GM12878 (cell line): Measurements from ENCODE around the gene MGME1.

Source experiments
- CTCF ChIP-seq, 3 experiments: IDR thresholded peaks in 2 of 3; conservative IDR thresholded peaks in 1 of 3; 2 replicates each; pipeline ENCODE4 v1.5.1; 2011; ENCODE audit warnings: low read depth in 3 of 3, low read length in 3 of 3, mild to moderate bottlenecking in 3 of 3, control low read depth in 2 of 3, moderate library complexity in 2 of 3, inconsistent platforms in 1 of 3, mixed read lengths in 1 of 3; ENCODE audit not compliant: control insufficient read depth in 2 of 3, insufficient read depth in 1 of 3; ENCODE audit errors: extremely low read depth in 1 of 3
- ESRRA ChIP-seq: IDR thresholded peaks from 2 replicates; pipeline ENCODE4 v1.6.1; 2012; ENCODE audit warnings: mild to moderate bottlenecking, low read length, improper control_type of control experiment
- FOS ChIP-seq: IDR thresholded peaks from 3 replicates; pipeline ENCODE4 v1.6.1; 2011; ENCODE audit warnings: borderline replicate concordance; ENCODE audit not compliant: insufficient read length; ENCODE audit errors: extremely low read depth
- GABPA ChIP-seq: IDR thresholded peaks from 2 replicates; pipeline ENCODE4 v1.6.1; 2014; ENCODE audit warnings: antibody characterized with exemption, low read depth, mild to moderate bottlenecking, inconsistent platforms
- JUND ChIP-seq: IDR thresholded peaks from 2 replicates; pipeline ENCODE4 v1.6.1; 2012; ENCODE audit warnings: low read depth, mild to moderate bottlenecking, low read length, improper control_type of control experiment, moderate library complexity
- KDM1A ChIP-seq: fragments of 200-600 bp; sonication (generic); IDR thresholded peaks from 2 replicates; pipeline ENCODE4 v1.6.1; 2016; ENCODE audit warnings: borderline replicate concordance
- NFYB ChIP-seq: IDR thresholded peaks from 2 replicates; pipeline ENCODE4 v1.6.1; 2011; ENCODE audit warnings: low read depth, mild to moderate bottlenecking, low read length, improper control_type of control experiment, moderate library complexity; ENCODE audit not compliant: insufficient read depth
- POLR2A ChIP-seq: IDR thresholded peaks from 2 replicates; pipeline ENCODE4 v1.6.1; 2011; ENCODE audit warnings: low read depth, mild to moderate bottlenecking, low read length
- POLR2AphosphoS5 ChIP-seq: IDR thresholded peaks from 2 replicates; pipeline ENCODE4 v1.6.1; 2011; ENCODE audit warnings: mild to moderate bottlenecking, low read length, inconsistent platforms
- RELA ChIP-seq: fragments of 450-650 bp; IDR thresholded peaks from 2 replicates; pipeline ENCODE4 v1.8.0; 2014; ENCODE audit warnings: borderline replicate concordance; ENCODE audit not compliant: partially characterized antibody
- SPI1 ChIP-seq: IDR thresholded peaks from 2 replicates; pipeline ENCODE4 v1.6.1; 2011; ENCODE audit warnings: low read depth, mild to moderate bottlenecking, low read length, moderate library complexity, borderline replicate concordance; ENCODE audit not compliant: insufficient read depth
- TAF1 ChIP-seq: IDR thresholded peaks from 2 replicates; pipeline ENCODE4 v1.6.1; 2011; ENCODE audit warnings: mild to moderate bottlenecking, low read depth, low read length, borderline replicate concordance

GRCh38 chr20:18009116-18009515, 40.3 kb downstream of the MGME1 start:
- TF ChIP-seq CTCF (IDR thresholded peaks at IDR 0.05 in 2 of 3, conservative IDR thresholded peaks at IDR 0.05 in 1 of 3; ENCODE audit: control insufficient read depth in 2 of 3, extremely low read depth in 1 of 3, insufficient read depth in 1 of 3, low read depth in 3 of 3, low read length in 3 of 3) (no peak), NFYB (no peak), TAF1 (no peak), GABPA (no peak), SPI1 (no peak), POLR2A (no peak), RELA (no peak), POLR2AphosphoS5 (no peak), KDM1A (no peak), FOS (no peak), JUND (no peak), ESRRA (no peak)
